ENCODE data around the gene ZNF488.

ZNF488 gene

DNA sequence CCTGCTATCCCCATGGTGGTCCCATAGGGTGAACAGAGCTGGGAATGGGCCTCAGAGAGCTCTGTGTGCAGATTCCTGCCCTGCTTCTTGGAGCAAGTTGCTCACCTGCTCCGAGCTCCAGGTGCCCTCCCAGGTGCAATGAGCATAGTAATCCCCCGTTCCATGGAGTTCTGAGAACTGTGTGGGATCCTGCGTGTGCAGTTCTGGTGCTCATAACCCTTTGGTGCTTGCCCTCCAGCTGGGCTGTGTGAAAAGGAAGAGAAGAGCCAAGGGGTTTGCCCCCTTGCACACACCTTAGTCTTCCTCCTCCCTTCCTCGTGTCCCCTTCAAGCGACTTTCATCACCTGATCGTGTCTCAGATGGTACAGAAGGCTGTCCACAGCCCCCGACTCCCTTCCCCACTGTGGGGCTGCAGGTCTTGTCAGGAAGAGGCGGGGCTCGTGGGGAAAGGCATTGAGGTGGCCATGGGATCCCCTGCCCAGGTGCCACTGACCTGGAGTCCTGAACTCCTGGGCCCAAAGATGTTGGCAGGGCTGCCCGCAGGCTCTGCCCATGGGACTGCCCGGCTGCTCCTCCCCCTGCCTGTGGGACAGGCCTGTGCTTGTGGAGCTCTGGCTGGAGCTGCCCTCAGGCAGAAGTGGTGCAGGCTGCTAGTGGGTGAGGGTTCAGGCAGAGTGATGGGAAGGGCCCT is 21.9 kb upstream of the ZNF488 start:
- no peak for TF ChIP-seq CTCF (IDR thresholded peaks at IDR 0.05; ENCODE audit: low read depth, low read length)
- no peak overlapping the region for H3K4me3 ChIP-seq (ENCODE audit: low read depth, low read length)
- in situ Hi-C loops (cut with HindIII; ENCODE audit: low sequenced_read_pairs), result no loop called here
- DNase-seq (ENCODE audit: low read depth, low spot score), result no peak

DNA sequence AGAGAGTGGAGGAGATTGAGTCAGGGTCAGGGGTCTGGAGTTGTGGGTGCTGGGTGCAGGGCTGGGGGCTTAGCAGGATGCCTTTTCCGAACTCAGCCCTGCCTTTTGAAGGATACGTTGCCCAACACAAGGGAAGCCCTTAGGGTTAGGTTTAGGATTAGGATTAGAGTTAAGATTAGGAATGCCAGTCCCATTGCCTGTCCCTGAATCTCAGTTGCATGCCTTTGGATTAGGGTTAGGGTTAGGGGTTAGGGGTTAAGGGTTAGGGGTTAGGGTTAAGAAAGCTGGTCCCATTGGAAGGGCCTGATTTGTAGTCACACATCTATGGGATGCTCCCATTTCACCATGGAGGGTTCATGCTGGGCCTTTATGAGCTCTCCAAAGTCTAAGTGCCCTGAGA is 20.8 kb upstream of the ZNF488 start:
- no peak for DNase-seq (ENCODE audit: low read depth, low spot score)
- H3K4me3 ChIP-seq (ENCODE audit: low read depth, low read length), result no peak overlapping the region
- TF ChIP-seq CTCF (IDR thresholded peaks at IDR 0.05; ENCODE audit: low read depth, low read length), result no peak
- in situ Hi-C loops (cut with HindIII; ENCODE audit: low sequenced_read_pairs), result no loop called here

DNA sequence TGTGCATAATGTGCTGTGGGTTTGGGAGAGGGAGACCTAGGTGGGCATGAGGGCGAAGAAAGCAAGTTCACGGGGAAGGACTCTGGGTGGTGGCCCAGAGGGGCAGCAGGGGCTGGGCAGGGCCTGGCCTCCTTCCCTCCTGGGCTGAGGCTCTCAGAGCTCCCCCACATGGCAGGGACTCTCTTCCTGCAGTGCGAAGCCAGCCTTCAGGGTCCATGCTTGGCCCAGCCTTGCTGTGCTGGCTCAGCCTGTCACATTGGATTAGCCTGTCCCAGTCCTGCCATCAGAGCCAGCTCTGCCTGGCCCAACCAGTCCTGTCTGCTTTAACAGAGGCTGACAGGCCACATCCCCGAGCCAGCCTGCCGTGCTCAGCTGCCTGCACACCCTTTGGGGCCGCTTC is 20.4 kb upstream of the ZNF488 start:
- no peak overlapping the region for H3K4me3 ChIP-seq (ENCODE audit: low read depth, low read length)
- no peak for TF ChIP-seq CTCF (IDR thresholded peaks at IDR 0.05; ENCODE audit: low read depth, low read length)
- DNase-seq (ENCODE audit: low read depth, low spot score), result no peak
- in situ Hi-C loops (cut with HindIII; ENCODE audit: low sequenced_read_pairs), result no loop called here

DNA sequence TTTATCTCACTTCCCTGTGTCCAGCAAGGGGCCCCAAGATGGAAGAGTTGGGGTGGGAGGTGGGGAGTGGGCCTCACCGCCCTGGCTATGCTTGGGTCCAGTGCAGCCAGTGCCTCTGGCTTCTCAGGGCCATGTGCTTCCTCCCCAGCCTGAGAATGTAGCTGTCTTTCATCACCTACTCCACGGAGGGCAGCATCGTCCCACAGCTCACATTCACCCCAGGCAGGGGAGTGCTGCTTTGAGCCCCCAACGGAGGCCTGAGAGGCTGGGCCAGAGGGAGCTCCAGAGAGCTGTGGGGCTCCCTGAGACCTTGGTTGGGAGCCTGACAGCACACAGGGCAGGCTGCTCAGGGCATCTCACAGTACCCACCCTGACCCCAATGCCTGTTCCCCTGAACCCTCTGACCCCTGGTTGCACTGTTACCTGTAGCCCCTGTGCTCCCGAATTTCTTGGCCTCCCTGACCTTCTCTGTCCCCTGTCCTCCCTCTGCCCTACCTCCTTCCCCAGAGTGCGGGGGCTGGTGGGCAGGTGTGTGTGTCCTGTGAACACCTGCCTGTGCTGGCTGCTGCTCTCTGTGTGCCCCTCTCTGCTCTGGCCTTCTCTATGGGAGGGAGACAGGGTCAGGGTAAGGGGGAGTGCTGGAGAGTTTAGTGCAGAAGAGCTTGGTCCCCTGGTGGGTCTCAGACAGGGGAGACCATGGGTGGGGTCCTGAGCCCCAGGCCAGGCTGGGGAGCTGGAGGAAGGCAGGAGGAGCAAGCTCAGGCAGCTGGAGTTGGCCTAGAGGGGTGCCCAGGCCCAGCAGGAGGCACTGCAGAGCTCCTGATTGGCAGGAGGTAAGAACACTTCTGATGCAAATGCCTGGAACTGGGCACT is 19.6 kb upstream of the ZNF488 start:
- DNase-seq (ENCODE audit: low read depth, low spot score), result no peak
- in situ Hi-C loops (cut with HindIII; ENCODE audit: low sequenced_read_pairs), result no loop called here
- TF ChIP-seq CTCF (IDR thresholded peaks at IDR 0.05; ENCODE audit: low read depth, low read length), result peak; percentile 8
- no peak overlapping the region for H3K4me3 ChIP-seq (ENCODE audit: low read depth, low read length)

DNA sequence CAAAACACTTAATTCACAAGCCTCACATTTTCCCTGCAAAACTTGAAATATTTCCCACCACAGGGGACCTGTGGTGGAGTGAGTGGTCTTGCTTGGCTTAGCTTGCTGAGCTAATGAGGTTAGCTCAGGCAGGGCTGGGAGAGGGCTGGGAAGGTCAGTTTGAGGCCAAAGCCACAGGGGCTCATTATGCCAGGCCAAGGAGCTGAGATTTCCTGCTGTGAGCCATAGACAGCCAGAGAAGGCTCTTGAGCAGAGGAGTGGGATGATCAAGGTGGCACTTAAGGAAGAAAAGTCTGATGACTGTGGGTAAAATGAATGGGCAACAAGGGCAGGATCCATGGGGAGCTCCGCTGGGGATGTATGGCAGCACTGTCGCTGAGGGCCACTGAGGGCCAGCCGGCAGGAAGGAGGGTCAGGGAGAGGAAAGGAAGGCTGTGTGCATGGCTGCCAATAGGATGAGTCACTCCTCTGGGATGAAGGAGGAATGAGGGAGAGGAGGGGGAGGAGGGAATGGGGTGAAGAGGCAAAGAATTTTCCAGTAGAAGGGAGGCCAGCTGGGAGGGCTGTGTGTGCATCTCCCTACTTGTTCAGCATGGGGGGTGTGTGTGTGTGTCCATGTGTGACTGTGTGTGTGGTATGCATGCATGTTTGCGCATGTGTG is 18.7 kb upstream of the ZNF488 start:
- peak; percentile 90 for DNase-seq (ENCODE audit: low read depth, low spot score)
- in situ Hi-C loops (cut with HindIII; ENCODE audit: low sequenced_read_pairs), result no loop called here
- no peak for TF ChIP-seq CTCF (IDR thresholded peaks at IDR 0.05; ENCODE audit: low read depth, low read length)
- no peak overlapping the region for H3K4me3 ChIP-seq (ENCODE audit: low read depth, low read length)

DNA sequence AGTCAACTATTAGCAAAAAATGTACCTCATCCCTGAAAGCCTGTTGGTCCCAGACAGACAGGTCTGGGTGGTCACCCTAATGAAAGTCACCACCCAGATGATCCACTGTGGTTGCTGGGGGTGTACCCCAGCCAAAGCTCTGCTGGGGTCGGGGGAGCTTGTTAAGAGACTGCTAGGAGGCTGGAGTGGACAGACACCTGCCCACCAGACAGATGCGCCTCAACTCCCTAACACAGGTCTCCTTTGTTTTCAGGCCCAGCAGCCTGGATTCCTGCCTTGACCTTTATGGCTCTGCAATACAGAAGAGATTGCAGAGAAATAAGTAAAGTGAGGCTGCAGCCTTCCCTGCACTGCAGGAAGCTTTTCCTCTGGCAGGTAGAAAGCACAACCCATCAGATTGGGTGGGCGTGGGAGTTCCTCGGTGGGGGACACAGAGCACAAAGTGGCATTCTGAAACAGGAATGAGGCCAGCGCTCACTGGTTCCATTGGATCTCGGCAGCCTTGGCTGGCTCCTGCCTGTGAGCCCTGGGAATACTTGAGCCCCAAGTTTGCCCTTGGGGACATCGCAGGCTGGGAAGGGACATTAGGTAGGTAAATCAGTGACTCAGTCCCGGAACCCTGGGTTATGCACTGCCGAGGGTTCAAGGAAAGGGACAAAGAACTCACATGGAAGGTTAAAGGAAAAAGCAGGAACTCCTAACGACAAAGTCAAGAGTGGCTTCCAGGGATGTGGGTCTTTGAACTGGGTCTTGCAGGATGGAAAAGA is 18.0 kb upstream of the ZNF488 start:
- DNase-seq (ENCODE audit: low read depth, low spot score), result no peak
- in situ Hi-C loops (cut with HindIII; ENCODE audit: low sequenced_read_pairs), result no loop called here
- no peak overlapping the region for H3K4me3 ChIP-seq (ENCODE audit: low read depth, low read length)
- no peak for TF ChIP-seq CTCF (IDR thresholded peaks at IDR 0.05; ENCODE audit: low read depth, low read length)

All from astrocyte of the spinal cord (primary cell).